ENCODE measurements around the gene PPIP5K2.
"Not testable (repeated sequence)": the region's sequence is repeated elsewhere in the genome, so short reads cannot be mapped to it uniquely, and the experiment has no call there.

PPIP5K2 gene

DNA sequence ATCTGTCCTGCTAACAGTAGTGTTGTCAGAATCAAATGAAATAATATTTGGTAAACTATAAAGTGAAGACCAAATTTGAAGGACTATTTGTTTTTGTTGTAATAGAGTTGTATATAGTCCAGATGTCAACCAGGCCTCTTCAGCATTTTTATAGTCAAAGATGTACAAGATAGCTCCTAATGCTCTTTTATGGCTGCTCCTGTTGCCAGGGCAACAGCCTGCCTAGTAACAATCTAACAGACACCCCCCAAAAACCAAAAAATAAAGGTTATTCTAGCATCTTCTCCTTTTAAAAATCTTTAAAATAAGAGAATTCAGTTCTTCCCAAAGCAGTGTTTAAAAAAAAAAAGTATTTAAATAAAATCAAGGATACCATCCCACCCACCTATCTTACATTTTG, 89.0 kb downstream of the PPIP5K2 start:
- no peak for DNase-seq

- DNase-seq, result no peak
Measured at GRCh38 chr5:103210952-103211351, 90.9 kb downstream of the PPIP5K2 start.

DNA sequence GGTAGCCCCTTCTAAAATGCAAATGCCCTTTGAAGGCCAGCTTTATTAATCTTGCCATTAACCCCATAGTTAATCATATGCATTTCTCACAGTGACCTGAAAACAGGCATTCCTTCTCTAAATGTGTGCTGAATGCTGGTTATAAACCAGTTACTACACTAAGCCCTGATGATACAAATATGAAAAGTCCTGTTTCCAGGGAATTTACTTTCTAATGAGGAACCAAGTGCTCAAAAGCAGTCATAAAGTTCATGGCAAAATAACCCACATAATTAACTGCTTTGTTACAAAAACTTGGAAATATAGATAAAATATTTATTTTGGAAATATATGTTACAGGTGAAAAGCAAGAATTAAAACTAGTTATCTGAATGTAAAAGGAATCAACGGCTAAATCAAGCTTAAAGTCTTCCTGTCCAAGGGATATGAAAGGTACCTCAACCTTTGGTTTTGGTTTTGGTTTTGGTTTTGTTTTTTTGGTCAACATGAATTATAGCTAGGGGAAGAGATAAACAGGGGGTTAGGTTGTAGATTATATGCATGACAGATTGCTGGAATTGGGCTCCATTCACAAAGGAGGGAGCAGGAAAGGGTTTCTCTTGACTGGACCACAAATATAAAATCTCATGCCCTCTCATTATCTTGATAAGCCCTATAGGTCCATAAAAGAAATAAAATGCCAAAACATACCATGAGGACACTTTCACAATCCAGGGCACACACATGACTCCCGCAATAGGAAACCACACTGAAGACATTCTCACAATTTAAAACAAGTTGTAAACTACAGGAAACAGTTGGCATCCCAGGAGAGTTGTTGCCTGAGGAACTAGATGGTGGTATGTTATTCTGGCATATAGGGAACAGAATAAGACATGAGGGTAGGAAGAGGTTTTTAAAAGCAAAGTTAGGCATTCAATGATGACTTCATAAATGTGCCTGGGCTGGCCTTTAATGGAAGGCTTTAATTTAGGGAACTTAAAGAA, 91.8 kb downstream of the PPIP5K2 start:
- DNase-seq, result peak; percentile 19

GRCh38 chr5:103216137-103216536, 96.0 kb downstream of the PPIP5K2 start:
- DNase-seq, result no peak

DNA sequence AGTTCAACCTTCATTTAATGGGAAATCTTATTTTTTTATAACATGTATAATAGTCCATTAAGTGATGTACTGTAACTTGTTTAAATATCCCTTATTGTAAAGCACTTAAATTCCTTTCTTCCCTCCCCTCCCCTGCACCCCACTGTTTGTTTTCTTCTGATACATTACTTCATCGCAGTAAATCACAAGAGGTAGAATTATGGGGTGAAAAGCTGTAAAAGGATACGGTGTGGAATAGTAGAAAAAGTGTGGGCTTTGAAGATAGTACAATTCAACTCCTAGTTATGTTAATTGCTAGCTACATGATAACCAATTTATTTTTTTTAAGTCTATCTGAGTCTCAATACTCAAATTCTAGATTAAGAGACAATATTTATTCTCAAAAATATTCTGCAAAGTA, 96.6 kb downstream of the PPIP5K2 start:
- no peak for DNase-seq

DNA sequence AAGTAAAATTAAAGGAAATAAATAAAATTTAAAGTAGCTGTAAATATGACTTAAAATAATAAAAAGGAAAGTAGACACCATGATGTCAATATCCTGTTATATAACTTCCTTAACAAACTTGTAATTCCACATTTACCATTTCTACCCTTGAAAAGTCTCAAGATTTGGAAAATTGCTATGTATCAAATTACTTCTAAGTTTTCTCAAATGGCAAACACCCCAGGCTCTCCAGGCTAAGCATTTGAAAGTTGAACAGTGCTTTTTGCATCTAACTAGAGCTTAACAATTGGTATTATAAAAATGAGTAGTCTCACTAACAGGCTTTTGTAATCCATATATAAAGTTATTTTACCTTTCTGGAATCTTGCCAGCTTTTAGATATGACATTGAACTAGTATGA, 97.0 kb downstream of the PPIP5K2 start:
- no peak for DNase-seq

- DNase-seq, result no peak
Measured at GRCh38 chr5:103218164-103218563, 98.1 kb downstream of the PPIP5K2 start.

- not testable (repeated sequence) for DNase-seq
Measured at GRCh38 chr5:103219074-103219473, 99.0 kb downstream of the PPIP5K2 start.

DNA sequence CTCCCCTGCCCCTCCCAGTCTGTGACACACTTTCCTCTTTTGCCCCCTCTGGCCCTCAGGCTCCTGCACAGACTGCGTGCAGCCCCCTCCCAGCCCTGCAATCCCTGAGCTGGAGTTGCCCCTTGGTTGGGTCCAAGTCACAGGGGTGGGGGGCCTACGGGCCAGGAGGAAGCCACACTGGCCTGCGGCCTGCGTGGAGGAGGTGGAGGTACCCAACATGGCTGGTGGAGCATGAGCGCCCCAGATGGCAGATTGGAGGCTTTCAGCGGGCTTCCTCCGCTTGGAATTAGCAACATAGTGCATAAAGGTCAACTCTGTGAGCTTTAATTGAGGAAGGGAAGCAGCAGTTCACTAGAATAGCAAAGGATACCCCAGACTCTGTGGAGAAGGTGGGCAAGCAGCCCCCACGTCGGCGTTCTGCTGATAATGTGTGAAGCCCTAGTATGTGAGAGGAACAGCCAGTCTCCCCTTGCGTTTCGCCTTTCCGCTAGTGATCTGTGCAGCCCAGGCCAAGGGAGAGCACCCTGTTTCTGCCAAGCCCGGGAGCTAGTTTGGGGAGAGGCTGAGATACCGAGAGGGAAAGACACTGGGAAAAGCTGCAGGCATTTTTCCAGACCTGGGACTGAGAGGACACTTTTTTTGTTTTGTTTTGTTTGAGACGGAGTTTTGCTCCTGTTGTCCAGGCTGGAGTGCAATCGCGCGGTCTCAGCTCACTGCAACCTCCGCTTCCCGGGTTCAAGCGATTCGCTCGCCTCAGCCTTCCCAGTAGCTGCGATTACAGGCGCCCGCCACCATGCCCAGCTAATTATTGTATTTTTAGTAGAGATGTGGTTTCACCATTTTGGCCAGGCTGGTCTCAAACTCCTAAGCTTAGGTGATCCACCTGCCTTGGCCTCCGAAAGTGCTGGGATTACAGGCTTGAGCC, 103.2 kb downstream of the PPIP5K2 start:
- no peak for DNase-seq

GRCh38 chr5:103224118-103224893, 104.2 kb downstream of the PPIP5K2 start:
- peak; percentile 58 for DNase-seq

DNA sequence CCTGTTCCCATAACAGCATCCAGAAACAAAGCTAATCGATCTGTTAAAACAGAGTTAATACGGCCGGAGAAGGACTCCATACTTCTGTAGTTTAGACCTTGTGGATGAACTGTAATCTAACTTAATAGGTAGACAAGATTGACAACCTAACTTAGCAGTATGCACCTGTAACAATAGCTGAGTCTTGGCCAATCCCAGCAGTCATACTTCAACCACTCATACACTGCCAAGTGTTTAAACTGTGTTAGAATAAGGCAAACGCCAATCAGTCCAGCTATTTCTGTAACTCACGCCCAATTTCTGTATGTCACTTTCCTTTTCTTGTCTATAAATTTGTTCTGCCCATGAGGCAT, 104.8 kb downstream of the PPIP5K2 start:
- DNase-seq, result no peak

- no peak for DNase-seq
Measured at GRCh38 chr5:103228061-103228460, 108.0 kb downstream of the PPIP5K2 start.

DNA sequence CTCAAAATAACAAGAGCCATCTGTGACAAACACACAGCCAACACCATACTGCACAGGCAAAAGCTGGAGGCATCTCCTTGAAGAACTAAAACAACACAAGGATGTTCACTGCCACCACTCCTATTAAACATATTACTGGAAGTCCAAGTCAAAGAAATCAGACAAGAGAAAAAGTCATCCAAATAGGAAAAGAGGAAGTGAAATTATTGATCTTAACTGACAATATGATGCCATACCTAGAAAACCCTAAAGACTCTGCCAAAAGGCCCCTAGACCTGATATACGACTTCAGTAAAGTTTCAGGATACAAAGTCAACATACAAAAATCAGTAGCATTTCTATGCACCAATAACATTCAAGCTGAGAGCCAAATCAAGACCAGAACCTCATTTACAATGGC, 108.5 kb downstream of the PPIP5K2 start:
- no peak for DNase-seq

DNA sequence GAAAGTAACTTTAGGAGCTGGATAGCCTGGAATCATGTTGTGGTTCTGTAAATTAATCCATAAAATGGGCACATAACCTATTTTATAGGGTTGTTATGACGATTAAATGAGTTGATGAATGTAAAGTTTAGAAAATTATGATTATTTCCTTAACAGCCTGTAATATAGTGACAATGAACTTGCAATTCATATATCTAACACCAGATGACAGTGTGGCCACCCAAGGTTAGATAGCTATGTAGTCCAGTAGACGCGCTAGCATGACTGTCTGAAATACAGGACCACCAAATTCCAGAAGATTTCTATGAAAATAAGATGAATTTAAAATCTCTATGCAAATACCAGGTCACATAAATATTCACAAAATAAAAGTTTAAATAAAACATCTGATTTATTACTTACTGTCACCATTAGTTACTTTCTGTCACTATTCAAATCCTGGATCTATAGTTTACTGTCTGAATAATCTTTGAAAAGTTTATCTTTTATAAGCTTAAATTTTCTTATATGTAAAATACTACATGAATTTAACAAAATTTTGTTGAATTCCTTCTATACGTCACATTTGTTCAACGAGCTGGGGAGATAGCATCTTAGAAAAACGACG, 112.4 kb downstream of the PPIP5K2 start:
- DNase-seq, result peak; percentile 46

- no peak for DNase-seq
Measured at GRCh38 chr5:103234239-103234975, 114.3 kb downstream of the PPIP5K2 start.

- no peak for DNase-seq
Measured at GRCh38 chr5:103235891-103236290, 115.8 kb downstream of the PPIP5K2 start.

DNA sequence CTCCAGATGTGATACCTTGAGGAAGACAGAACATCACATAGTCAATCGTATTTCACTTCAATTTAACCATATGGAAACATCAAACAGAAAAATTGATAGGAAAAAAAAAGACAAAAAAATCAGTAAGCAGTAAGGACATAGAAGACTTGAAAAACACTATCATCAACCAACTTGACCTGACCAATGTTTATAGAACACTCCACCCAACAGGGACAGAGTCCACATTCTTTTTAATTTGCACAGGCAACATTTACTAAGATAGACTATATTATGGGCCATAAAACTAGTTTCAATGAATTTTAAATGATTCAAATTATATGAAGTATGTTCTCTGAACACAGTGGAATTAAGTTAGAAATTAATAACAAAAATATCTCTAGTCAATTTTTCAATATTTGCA, 117.7 kb downstream of the PPIP5K2 start:
- DNase-seq, result no peak

GRCh38 chr5:103243665-103244064, 123.6 kb downstream of the PPIP5K2 start:
- no peak for DNase-seq

DNA sequence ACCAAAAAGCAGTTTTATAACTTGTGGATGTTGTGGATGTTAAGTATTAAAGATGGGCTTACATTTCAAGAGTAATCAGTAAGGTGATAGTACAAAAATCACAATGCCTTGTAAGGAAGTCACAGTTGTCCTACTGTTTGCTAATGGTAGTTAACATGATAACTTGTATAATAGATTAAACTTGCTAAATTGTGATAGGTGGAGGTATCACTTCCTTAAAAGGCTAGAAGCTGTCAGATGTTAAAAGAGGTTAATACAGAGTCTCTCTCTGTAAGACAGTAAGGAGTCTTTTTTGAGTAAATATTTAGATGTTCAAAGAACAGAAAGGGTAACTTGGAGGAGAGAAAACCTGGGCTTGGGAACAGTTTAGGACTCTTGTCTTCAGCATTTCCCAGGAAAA, 124.3 kb downstream of the PPIP5K2 start:
- no peak for DNase-seq

GRCh38 chr5:103245761-103246160, 125.7 kb downstream of the PPIP5K2 start:
- DNase-seq, result no peak

DNA sequence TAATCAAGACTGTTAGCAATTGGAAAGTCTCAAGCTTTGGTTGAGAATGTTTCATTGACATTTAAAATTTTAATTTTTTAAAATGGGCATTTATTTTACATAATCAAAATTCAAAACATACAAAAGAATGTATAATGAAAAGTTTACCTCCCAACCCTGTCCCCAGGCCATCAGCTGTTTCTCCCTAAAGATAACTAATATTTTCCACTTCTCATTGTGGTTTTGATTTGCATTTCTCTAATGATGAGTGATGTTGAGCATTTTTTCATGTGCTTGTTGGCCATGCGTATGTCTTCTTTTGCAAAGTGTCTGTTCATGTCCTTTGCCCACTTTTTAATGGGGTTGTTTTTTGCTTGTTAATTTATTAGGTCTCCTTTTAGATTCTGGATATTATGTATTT, 127.0 kb downstream of the PPIP5K2 start:
- no peak for DNase-seq

DNA sequence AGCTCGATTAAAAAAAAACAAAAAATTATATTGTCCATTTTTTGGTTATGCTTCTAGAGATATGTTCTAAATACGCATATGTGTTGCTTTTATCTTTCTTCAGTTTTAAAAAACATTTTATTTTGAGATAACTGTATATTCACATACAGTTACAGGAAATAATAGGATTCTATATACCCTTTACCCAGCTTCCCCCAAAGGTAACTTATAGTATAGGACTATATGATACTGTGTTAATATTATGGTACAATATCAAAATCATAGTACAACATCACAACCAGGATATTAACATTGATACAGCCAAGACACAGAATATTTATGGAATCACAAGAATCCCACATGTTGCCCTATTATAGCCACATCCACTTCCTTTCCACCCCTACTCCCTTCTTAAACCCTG, 129.0 kb downstream of the PPIP5K2 start:
- no peak for DNase-seq

All from CD4-positive, alpha-beta T cell treated with Interleukin-21 for 1 hour (primary cell).